K562 (cell line): Measurements from ENCODE around the gene KCNC4. TPM values are rescaled to one million over a fixed set of nuclear protein-coding genes. Genes with fewer than 3 reads are reported as not detected.
A peak's percentile ranks its signal among the peaks of the same experiment; 100 is the strongest.

Experiments
- AFF1 ChIP-seq, 2 experiments: fragments of 450-650 bp; IDR thresholded peaks; 2 replicates each; pipeline ENCODE4 v1.6.1; 2018; ENCODE audit warnings: mild to moderate bottlenecking in 2 of 2, low read depth in 1 of 2; ENCODE audit not compliant: partially characterized antibody in 2 of 2
- BRF1 ChIP-seq: IDR thresholded peaks from 3 replicates; pipeline ENCODE4 v1.6.1; 2011; ENCODE audit warnings: borderline replicate concordance, mild to moderate bottlenecking; ENCODE audit not compliant: insufficient read length; ENCODE audit errors: extremely low read depth
- JUND ChIP-seq, 2 experiments: IDR thresholded peaks; 2 replicates in 1 of 2; 3 replicates in 1 of 2; pipeline ENCODE4 v1.6.1; 2011; ENCODE audit warnings: borderline replicate concordance in 2 of 2, low read depth in 2 of 2, low read length in 2 of 2, improper control_type of control experiment in 1 of 2, missing biosample characterization in 1 of 2, missing genetic modification characterization in 1 of 2, missing genetic modification reagents in 1 of 2
- MCM3 ChIP-seq: fragments of 450-650 bp; IDR thresholded peaks from 2 replicates; pipeline ENCODE4 v1.6.1; 2016
- OTX1 ChIP-seq: fragments of 450-650 bp; formaldehyde crosslinking; IDR thresholded peaks from 2 replicates; pipeline ENCODE4 v1.4.0; 2022; ENCODE audit warnings: mild to moderate bottlenecking
- PCBP2 ChIP-seq: fragments of 200-400 bp; formaldehyde crosslinking; IDR thresholded peaks from 2 replicates; pipeline ENCODE4 v1.6.1; 2018; ENCODE audit warnings: low read length, low read depth, mild to moderate bottlenecking, moderate library complexity; ENCODE audit not compliant: poor library complexity, severe bottlenecking
- PTTG1 ChIP-seq: fragments of 450-650 bp; IDR thresholded peaks from 2 replicates; pipeline ENCODE4 v1.6.1; 2016; ENCODE audit warnings: low read depth, mild to moderate bottlenecking, missing genetic modification characterization, missing compliant biosample characterization
- REST ChIP-seq, 2 experiments: fragments of 450-650 bp; formaldehyde crosslinking in 1 of 2; IDR thresholded peaks; 2 replicates each; pipeline versions ENCODE4 v1.4.0 to v1.6.1; 2014 to 2020; ENCODE audit warnings: mild to moderate bottlenecking in 2 of 2, borderline replicate concordance in 1 of 2, low read depth in 1 of 2
- ZBTB17 ChIP-seq: fragments of 450-650 bp; formaldehyde crosslinking; IDR thresholded peaks from 2 replicates; pipeline ENCODE4 v1.4.0; 2020; ENCODE audit warnings: mild to moderate bottlenecking
- ZNF165 ChIP-seq: fragments of 250-450 bp; sonication (Bioruptor Pico); IDR thresholded peaks from 2 replicates; pipeline ENCODE4 v1.4.0; 2020; ENCODE audit warnings: borderline replicate concordance
- ZNF449 ChIP-seq: fragments of 250-450 bp; sonication (Bioruptor Pico); IDR thresholded peaks from 2 replicates; pipeline ENCODE4 v1.8.0; 2022; ENCODE audit warnings: moderate library complexity, mild to moderate bottlenecking, inconsistent platforms
- polyA plus RNA-seq, 8 experiments: library from polyadenylated mRNA; depleted of rRNA in 4 of 8; stranded (reverse) in 5 of 8; unstranded in 3 of 8; fragments of >200 nt; fragmentation: Nextera tagmentation in 2 of 8; fragmentation: Illumina TruSeq in 1 of 8; extraction: Ambion mirVana in 2 of 8; extraction: Trizol in 1 of 8; gene quantifications; 2 replicates each; pipeline versions ENCODE4 v1.2.1 to v1.2.3, GENCODE V29; 2011 to 2014; ENCODE audit warnings: inconsistent platforms in 1 of 8, missing spikeins in 1 of 8
- total RNA-seq, 7 experiments: library from RNA; depleted of rRNA in 6 of 7; stranded (reverse); fragments of >200 nt in 6 of 7; fragmentation: Illumina TruSeq in 2 of 7; extraction: Trizol in 2 of 7; gene quantifications; 2 replicates each; pipeline versions ENCODE4 v1.2.1 to v1.2.3, GENCODE V29; 2011 to 2021; ENCODE audit warnings: low replicate concordance in 1 of 7
- TF ChIP-seq, protein P1 (sequence below): fragments of 450-650 bp; formaldehyde crosslinking; IDR thresholded peaks from 2 replicates; pipeline ENCODE4 v1.4.0; 2020; ENCODE audit warnings: mild to moderate bottlenecking, moderate library complexity

The KCNC4 gene
- total and polyA plus RNA-seq, 9 of the 15 experiments (the other 6 are each of a cell fraction or from before 2014, with no cell fraction given), result 0.07 to 1.8 (median 0.73) TPM

GRCh38 chr1:110207831-110208230 lies 2.3 kb upstream of the KCNC4 start (continued):
- TF ChIP-seq REST (IDR thresholded peaks at IDR 0.05; ENCODE audit: borderline replicate concordance) (peak; percentile 92), REST (CRISPR knock-in tag; IDR thresholded peaks at IDR 0.05; ENCODE audit: low read depth) (no peak), ZBTB17 (CRISPR knock-in tag) (no peak), PTTG1 (tag) (no peak), MCM3 (no peak), OTX1 (no peak), AFF1 (IDR thresholded peaks at IDR 0.05; ENCODE audit: low read depth in 1 of 2, partially characterized antibody in 2 of 2) (no peak), BRF1 (no peak), PCBP2 (no peak), JUND (IDR thresholded peaks at IDR 0.05; ENCODE audit: borderline replicate concordance, low read depth, low read length) (peak; percentile 46; the same call in 1 of the 2 replicates), JUND (tag; IDR thresholded peaks at IDR 0.05; ENCODE audit: borderline replicate concordance, low read depth, low read length) (no peak), ZNF165 (CRISPR knock-in tag) (no peak), ZNF449 (CRISPR knock-in tag) (no peak)
- TF ChIP-seq, protein P1, sequence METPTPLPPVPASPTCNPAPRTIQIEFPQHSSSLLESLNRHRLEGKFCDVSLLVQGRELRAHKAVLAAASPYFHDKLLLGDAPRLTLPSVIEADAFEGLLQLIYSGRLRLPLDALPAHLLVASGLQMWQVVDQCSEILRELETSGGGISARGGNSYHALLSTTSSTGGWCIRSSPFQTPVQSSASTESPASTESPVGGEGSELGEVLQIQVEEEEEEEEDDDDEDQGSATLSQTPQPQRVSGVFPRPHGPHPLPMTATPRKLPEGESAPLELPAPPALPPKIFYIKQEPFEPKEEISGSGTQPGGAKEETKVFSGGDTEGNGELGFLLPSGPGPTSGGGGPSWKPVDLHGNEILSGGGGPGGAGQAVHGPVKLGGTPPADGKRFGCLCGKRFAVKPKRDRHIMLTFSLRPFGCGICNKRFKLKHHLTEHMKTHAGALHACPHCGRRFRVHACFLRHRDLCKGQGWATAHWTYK, result no peak
